Retinal pigment epithelial cell (primary cell): ENCODE results near the gene PCSK6.

Experiments
- DNase-seq: peaks from one replicate; pipeline ENCODE4 v3.0.0-alpha.2; 2010; ENCODE audit warnings: low read depth
- H3K4me3 ChIP-seq: 2 replicates; pipeline ENCODE4 v1.5.1; 2011; ENCODE audit warnings: mild to moderate bottlenecking, low read length, control low read depth, moderate library complexity
- TF ChIP-seq, protein P1 (sequence below): conservative IDR thresholded peaks from 2 replicates; pipeline ENCODE4 v1.5.1; 2011; ENCODE audit warnings: low read depth, low read length, control low read depth, inconsistent platforms

Gene PCSK6

GRCh38 chr15:101320501-101321052 is 168.9 kb downstream of the PCSK6 start:
- DNase-seq = no peak

GRCh38 chr15:101318839-101319238 is 170.7 kb downstream of the PCSK6 start:
- no peak overlapping the region for H3K4me3 ChIP-seq
- TF ChIP-seq, protein P1, sequence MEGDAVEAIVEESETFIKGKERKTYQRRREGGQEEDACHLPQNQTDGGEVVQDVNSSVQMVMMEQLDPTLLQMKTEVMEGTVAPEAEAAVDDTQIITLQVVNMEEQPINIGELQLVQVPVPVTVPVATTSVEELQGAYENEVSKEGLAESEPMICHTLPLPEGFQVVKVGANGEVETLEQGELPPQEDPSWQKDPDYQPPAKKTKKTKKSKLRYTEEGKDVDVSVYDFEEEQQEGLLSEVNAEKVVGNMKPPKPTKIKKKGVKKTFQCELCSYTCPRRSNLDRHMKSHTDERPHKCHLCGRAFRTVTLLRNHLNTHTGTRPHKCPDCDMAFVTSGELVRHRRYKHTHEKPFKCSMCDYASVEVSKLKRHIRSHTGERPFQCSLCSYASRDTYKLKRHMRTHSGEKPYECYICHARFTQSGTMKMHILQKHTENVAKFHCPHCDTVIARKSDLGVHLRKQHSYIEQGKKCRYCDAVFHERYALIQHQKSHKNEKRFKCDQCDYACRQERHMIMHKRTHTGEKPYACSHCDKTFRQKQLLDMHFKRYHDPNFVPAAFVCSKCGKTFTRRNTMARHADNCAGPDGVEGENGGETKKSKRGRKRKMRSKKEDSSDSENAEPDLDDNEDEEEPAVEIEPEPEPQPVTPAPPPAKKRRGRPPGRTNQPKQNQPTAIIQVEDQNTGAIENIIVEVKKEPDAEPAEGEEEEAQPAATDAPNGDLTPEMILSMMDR = no peak
- no peak for DNase-seq

More at GRCh38 chr15:101320501-101321052, 168.9 kb downstream of the PCSK6 start:
- TF ChIP-seq, protein P1 = peak; percentile 38
- no peak overlapping the region for H3K4me3 ChIP-seq

GRCh38 chr15:101318147-101318819 is 171.2 kb downstream of the PCSK6 start:
- no peak overlapping the region for H3K4me3 ChIP-seq
- TF ChIP-seq, protein P1 = no peak
- DNase-seq = no peak

DNA sequence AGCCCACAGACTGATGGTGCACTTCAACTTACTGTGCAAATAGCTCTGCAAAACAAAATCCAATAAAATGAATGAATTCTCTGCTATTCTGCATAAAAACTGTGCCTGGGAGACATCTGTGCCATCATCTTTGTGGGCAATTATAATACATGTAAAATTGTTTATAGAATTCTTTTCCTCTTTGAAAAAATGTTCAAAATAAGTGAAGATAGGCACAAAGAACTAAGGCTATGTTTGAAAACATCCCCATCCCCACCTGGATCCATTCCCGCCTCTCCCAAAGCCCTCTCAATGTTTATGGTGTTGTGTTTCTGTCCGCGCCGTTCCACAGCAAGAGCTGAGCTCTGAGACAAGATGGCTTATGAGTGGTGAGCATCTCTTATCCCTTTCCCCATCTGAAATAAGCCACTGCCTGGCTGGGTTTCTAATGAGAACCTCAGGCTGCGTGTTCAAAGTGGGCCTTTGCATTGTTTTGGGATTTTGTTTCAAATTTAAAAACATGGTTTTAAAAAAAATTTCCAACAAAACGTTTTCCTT is 172.1 kb downstream of the PCSK6 start:
- TF ChIP-seq, protein P1 = no peak
- H3K4me3 ChIP-seq = no peak overlapping the region
- no peak for DNase-seq

DNA sequence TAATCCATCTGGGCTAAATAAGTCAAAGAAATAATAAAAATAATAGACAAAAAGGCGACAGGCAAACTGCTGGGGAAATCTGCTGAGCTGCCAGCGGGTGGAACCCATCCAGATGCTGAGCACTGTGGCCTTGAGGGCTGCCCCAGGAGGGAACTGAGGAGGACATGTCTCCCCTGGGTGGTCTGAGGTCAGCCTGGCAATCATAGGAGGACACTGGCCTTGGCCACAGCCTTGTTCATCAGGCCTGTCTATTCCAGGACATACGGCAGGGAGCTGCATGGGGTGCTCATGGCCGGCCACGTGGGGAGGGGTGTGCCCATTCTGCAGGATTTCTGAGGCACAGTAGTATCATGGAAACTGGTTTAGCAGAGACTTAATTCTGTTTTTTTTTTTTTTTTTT is 173.0 kb downstream of the PCSK6 start:
- DNase-seq = no peak
- H3K4me3 ChIP-seq = no peak overlapping the region
- TF ChIP-seq, protein P1 = no peak

- DNase-seq = no peak
Measured at GRCh38 chr15:101315736-101316135, 173.8 kb downstream of the PCSK6 start.

More at GRCh38 chr15:101315736-101316135, 173.8 kb downstream of the PCSK6 start:
- H3K4me3 ChIP-seq = no peak overlapping the region
- TF ChIP-seq, protein P1 = no peak
